NOMO-1 treated with dmso at 0.1 percent for 144 hours (cell line): ENCODE data around the gene ST3GAL3.
"Not testable (repeated sequence)": the region's sequence is repeated elsewhere in the genome, so short reads cannot be mapped to it uniquely, and the experiment has no call there.

Experiments used
- DNase-seq: peaks from one replicate; lab custom pipeline; 2025; ENCODE audit not compliant: unreplicated experiment; lab: John Stamatoyannopoulos, UW

ST3GAL3 gene

DNA sequence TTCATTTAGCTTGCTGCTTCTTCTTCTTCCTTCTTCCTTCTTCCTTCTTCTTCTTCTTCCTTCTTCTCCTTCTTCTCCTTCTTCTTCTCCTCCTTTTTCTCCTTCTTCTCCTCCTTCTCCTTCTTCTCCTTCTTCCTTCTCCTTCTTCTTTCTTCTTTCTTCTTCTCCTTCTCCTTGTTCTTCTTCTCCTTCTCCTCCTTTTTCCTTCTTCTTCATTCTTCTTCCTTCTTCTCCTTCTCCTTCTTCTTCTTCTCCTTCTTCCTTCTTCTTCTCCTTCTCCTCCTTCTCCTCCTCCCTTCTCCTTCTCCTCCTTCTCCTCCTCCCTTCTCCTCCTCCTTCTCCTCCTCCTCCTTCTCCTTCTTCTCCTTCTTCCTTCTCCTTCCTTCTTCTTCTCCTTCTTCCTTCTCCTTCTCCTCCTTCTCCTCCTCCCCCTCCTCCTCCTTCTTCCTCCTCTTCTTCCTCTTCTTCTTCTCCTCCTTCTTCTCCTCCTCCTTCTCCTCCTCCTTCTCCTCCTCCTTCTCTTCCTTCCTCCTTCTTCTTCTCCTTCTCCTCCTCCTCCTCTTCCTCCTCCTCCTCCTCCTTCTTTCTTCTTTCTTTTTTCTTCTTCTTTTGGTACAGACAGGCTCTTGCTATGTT, 110.1 kb downstream of the ST3GAL3 start:
- DNase-seq = no peak

DNA sequence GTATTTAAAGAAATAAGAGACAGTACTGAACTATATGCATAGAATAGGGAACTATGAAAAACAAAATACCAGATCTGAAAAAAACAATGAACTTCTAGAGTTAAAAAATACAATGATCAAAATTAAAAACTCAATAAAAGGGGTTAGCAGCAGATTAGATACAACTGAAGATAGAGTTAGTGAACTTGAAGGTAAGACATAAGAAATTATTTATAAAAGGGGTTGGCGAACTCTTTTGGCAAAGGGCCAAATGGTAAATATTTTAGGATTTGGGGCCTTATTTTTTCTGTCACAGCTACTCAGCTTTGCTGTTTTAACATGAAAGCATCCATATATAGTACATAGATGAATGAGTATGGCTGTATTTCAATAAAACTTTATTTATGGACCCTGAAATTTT, 111.4 kb downstream of the ST3GAL3 start:
- DNase-seq = no peak

DNA sequence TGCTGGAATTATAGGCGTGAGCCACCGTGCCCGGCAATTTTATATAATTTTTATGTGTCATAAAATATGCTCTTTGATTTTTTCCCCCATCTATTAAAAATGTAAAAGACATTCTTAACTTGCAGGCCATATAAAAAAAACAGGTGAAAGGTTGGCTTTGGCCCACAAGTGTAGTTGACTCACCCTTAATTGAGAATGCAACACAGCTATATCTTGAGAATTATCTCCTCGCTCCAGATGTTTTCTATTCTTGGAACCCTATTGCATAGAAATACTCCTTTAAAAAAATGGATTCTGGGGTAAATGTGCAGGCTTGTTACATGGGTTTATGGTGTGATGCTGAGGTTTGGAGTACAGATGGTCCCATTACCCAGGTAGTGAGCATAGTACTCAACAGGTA, 112.0 kb downstream of the ST3GAL3 start:
- no peak for DNase-seq

DNA sequence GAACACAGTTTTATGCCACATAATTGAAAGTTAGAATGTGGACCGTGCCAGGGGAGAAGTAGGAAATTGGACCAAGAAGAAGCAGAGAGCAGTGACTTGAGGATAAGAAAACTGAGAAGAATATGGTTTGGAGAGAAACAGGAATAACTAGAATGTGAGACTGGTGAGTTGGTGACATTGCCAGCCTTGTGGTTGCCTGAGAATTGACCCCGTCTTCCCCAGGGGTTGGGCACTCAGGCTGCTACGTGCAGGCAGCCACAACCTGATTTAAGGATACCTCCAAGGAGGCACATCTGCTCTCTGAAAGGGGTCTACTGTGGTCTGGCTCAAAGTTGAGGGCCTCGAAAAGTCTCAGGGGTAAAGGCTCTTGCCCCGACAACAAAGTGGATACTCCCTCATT, 114.1 kb downstream of the ST3GAL3 start:
- DNase-seq = no peak

DNA sequence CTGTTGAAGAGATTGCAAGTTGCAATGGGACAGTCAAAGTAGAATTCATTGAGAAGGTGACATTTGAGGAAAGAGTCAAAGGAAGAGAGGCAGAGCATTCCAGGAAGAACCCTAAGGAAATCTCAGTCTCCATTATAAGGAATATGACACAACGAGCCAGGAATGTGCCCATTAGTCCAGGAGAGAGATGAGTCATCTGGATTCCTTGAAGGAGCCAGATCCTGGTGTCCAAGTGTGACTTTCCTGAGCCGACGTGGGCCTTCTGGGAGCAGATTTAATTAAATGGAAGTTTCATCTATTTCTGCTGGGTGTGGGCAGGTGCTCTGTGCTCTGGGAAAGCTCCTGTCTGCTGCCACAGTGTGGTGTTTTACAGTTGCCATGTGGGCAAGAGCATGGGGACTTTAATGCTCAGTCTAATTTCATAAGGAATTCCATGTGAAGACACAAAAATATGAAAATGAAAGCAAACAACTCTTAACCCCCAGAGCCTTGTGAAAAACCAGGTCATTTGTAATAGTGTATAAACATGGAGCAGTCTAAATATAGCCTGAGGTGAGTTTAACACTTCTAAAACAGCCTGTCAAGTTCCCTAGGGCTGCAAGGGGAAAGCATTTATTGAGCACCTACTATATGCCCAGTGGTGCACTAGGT, 114.8 kb downstream of the ST3GAL3 start:
- no peak for DNase-seq

DNA sequence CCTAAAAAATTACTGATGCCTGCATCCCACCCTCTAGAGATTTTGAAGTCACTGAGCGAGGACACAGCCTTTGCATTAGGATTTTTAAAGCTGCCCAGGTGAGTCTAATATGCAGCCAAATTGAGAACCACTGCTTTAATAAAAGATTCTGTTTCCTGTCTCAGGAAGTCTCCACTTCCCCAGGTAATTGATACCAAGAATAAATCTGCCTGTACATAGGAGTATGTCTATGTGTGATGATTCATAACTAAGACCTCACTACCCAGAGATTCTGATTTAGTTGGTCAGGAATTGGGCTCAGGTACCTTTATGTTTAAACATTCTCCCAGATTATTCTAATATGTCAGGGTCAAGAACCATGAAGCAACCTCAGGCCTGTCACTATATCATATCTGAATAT, 117.5 kb downstream of the ST3GAL3 start:
- DNase-seq = no peak

DNA sequence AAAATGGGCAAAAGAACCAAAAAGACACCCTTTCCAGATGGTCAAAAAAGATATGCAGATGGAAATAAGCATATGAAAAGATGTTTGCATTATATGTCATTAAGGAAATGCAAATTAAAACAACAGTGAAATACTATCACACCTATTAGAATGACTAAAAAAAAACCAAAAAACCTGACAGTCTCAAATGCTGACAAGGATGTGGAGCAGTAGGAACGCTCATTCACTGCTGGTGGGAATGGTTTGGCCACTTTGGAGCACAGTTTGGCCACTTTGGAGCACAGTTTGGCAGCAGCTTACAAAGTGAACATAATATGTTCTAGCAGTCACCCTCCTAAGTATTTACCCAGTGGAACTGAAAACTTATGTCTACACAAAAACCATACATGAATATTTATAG, 121.2 kb downstream of the ST3GAL3 start:
- DNase-seq = no peak

DNA sequence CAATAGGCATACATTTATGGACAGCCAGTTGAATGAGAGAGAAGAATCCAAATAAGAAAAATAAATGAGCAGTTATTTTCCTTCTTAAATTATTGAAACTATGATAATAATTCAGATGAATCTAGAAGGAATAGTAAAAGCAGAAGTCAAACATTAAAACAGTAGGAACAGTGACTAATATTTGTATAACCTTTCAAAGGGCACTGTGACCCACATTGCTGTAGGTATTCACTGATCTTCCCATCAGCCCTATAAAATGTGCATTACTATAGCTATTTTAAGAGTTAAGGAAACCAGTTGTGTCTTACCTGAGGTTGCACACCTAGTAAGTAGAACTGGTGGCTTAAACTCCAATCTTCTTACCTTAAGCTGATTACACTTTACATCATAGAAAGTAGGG, 123.5 kb downstream of the ST3GAL3 start:
- DNase-seq = no peak

DNA sequence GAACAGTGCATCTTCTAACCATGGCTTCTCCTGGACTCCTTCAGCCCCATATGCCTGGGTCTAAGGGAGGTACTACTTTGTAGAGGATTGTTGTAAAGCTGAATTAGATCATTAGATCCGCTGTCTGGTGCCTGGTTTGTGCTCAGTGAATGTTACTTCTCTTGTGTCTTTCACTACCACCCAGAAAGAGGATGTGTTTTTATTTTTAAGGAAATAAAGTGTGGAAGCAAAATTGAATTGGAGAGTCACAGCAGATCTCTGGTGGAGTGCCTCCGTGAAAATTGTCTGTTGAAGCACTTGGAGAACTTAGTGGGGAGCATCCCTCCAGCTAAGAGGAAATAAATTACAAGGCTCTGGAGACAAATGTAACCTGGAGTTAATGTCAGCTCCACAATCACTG, 124.5 kb downstream of the ST3GAL3 start:
- no peak for DNase-seq

DNA sequence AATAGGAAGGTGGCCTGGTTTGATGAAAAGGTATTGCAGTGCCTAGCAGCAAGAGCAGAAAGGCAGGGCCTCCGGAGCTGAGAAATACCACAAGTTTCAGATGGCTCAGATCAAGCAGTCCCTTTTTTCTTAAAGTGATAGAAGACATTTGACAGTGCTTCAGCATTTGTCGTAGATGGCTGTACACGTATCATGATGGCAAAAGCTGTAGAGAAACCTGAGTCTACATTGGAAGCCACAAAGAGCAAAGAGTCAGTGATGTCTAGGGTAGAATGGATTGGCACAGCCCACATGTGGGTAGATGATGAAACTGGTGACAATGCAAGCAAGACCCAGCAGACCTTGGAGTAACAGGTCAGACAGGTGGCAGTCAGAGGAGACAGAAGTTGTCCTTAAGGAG, 124.9 kb downstream of the ST3GAL3 start:
- DNase-seq = no peak

DNA sequence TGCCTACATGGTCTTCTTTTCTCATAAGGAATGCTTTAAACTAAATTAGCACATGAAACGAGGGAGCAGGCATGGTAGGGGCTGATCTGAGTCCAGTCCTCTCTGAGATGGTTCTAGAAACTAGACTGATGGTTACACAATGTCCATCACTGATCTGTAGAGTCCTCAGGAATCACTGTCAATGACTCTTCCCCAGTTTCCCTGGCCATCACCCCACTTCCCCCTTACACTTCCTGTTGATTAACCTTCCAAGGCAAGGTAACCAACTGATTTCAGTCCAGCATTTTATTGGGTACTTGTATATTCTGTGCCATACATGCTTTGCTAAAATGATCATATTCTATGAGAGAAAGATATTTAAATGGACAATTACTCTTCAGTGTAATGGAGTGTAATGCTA, 125.7 kb downstream of the ST3GAL3 start:
- DNase-seq = no peak

DNA sequence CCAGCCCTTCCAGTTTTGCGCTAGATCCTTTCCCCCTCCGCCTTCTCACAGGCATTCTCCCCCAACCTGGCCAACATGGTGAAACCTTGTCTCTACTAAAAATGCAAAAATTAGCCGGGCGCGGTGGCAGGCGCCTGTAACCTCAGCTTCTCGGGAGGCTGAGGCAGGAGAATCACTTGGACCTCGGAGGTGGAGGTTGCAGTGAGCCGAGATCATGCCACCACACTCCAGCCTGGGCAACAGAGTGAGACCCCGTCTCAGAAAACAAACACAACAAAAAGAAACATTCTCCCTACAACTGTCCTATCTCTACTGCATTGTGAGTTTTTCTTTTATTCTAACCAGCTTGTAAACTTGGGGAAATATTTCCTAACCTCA, 126.6 kb downstream of the ST3GAL3 start:
- DNase-seq = not testable (repeated sequence)

DNA sequence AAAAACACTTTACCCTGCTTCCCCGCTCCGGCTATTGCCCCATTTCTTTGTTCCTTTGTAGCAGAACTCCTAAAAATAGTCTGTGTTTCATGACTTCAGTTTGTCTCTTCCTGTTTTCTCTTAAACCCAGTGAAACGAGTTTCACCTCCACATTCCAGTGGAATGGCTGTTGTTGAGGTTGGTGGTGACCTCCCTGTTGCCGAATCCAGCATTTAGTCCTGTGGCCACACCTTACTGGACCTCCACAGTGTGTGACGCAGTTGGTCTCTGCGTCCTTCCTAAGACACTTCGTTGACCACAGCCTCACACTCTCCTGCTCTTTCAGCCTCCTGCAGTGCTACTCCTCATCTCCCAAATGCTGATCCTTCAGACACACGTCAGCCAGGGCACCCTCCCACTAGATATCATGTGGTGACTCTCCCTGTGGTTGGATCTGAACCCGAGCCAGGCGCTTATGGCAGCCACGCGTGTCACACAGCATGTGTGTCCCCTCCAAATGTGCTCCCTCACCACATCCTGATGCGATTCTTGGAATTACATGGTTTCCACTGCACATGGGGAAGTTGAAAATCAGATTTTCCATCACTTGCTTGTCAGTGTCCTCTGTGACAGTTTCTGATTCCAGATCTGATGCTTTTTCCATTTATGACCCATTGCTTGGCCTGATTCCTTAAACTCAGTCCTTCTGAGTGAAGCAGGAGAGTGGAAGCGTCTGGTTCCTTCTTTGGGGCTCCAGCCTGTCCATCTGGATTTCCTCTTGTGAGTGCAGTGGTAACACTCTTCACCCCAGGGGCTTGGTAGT, 127.1 kb downstream of the ST3GAL3 start:
- DNase-seq = peak; percentile 77

DNA sequence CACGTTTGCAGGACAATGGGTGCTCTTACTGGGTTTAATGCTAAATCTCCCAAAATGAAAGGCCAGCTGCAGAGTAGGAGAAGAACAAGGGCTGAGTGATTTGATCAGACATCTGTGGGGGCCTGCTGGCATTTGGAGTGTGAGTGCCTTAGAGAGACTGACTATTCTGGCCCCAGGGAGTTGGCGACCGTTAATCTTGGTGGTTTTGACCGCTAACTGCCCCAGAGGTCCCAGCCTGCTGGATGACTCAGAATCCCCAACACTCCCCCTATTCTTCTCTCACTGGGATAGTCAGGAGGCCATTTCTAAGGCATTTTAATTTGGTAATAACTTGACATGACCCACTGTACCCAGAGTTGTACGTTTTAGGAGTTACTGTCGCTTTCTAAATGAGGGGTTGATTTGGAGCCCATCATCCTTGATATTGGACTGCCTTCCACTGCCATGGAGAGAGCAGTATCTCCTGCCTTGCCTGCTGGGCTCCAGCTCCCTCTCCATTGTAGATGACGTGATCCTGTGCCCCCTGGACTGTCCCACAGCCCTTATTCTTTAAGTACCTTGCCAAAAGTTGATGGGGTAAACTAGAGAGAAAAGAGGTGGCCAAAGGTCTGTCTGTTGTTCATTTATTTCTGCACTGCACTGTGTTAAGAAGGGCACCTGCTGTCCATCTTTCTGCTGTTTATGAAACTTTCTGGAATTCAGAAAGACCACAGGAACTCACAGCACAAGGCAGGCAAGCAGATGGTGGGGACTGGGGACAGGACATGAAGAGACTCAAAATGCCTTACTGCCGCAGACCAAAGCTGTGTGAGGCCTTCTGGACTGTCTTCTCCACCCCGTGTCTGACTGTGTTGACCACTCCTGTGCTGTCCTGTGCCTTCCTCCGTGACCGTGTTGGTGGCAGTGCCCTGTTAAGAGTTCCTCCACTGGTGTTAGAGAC, 128.0 kb downstream of the ST3GAL3 start:
- DNase-seq = peak; percentile 89

DNA sequence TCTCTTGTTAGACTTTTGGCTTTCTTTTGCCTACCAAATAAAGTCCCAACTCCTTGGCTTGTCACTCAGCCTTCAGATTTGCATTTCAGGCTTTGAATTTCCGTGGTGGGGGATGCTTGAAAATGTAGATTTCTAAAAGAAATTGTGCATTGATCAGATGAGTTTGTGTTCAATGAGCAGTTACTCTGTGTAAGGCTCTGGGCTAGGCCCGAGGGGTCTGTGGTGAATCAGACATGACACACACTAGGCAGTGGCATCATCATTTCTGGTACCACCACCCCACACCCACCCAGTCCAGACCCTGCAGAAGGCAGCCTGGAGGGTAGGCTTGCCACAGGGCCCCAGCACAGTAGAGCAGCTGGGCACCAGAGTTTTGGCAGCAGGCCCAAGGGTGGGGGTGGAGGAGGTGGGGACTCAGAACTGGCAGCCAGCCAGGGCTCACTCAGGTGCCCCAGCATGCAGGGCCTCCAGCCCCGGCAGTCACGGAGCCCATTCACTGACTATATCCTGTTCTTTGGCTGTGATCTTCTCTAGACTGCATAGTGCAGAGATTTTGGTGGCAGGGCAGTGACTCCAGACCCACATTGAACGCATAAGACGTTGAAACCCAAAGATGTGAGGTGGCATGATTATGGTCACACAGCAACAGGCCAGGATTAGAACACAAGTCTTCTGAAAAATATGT, 129.1 kb downstream of the ST3GAL3 start:
- peak; percentile 50 for DNase-seq

DNA sequence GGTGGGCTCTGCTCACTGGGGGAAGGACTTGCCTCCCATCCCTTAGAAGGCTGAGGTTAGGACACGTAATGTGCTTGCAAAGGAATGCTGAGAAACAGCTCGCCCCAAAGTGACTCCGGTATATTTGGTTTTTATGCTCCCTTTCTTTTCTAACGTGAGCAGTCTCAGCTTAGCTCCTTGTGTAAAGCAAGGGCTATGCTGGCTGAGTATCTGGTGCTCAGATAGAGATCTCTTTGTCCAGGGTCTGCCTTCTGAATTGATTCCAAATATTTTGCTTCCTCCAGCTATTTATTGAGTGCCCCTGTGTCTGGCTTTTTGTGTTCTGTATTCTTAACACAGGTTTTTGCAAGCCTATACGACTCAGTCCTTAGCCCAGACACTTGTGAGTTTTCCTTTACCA, 131.7 kb downstream of the ST3GAL3 start:
- DNase-seq = no peak

DNA sequence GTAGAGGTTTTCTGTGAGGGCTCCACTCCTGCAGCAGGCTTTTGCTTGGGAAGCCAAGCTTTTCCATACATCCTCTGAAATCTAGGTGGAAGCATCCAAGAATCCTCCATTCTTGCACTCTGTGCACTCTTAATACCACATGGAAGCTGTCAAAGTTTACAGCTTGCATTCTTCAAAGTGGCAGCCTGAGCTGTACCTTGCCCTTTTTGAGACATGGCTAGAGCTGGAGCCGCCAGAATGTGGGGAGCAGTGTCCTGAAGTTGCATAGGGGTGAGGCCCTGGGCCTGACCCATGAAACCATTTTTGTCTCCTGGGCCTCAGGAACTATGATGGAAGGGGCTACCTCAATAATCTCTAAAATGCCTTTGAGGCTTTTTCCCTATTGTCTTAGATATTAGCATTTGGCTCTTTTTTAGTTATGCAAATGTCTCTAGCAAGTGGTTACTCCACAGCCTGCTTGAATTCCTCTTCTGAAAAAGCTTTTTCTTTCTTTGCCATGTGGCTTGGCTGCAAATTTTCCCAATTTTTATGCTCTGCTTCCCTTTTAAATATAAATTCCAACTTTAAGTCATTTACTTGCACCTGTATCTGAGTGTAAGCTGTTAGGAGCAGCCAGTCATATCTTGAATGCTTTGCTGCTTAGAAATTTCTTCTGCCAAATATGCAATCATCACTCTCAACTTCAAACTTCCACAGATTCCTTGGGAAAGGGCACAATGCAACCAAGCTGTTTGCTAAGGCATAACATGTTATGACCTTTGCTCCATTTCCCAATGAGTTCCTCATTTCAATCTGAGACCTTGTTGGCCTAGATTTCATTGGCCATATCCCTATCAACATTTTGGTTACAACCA, 134.2 kb downstream of the ST3GAL3 start:
- no peak for DNase-seq

DNA sequence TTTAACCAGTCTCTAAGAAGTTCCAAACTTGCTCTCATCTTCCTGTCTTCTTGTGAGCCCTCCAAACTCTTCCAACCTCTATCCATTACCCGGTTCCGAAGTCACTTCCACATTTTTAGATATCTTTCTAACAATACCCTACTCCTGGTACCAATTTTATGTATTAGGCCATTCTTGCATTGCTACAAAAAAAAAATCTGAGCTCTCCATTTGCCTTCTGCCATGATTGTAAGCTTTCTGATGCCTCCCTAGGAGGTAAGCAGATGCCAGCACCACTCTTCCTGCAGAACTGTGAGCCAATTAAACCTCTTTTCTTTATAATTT, 134.8 kb downstream of the ST3GAL3 start:
- DNase-seq = no peak

DNA sequence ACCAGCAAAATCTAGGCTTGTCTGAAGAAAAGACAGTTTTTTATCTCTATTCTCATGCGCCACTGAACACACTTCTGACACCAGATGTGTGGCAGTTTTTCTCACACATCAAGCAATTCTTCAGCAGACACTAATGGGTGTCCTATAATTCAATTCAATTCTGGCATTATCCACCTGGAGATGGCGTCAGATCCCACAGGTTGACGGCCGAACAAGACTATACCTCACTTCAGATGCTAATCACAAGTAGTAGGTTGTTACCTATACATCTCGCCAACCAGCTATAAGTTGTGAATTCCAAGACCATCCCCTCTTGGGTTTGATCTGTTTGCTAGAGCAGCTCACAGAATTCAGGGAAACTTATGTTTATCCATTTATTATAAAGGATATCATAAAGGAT, 136.3 kb downstream of the ST3GAL3 start:
- no peak for DNase-seq

DNA sequence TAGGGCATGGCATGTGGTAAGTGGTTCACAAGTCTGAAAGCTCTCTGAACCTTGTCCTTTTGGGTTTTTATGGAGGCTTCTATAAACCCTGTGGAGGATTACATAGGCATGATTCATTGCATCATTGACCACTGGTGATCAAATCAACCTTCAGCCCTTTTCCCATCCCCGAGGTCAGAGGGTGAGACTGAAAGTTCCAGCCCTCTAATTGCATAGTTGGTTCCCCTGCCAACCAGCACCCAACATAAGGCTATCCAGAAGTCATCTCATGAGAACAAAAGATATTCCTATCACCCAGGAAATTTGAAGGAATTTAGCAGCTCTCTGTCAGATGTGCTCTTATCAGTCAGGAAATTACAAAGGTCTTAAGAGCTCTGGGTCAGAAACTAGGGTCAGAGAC, 136.8 kb downstream of the ST3GAL3 start:
- DNase-seq = no peak
